Endothelial cell of umbilical vein (primary cell): ENCODE measurements around the gene GNAQ. TPM values are rescaled to one million over a fixed set of nuclear protein-coding genes. Genes with fewer than 3 reads are reported as not detected.
A peak's percentile ranks its signal among the peaks of the same experiment; 100 is the strongest.

Source experiments
- BruUV-seq: library from RNA; stranded (reverse); fragments of 400-500 nt; replicated peaks from 2 replicates; lab custom pipeline; 2021; lab: Mats Ljungman, UMichigan
- CTCF ChIA-PET: fragments of 300-600, 350-600 bp; sonication (Branson Sonifier 250); formaldehyde crosslinking; loops from one replicate; lab custom pipeline; 2021; ENCODE audit warnings: antibody characterized with exemption, inconsistent platforms; lab: Charles Lee
- POLR2A ChIA-PET: fragments of 300-600, 350-600 bp; sonication (Branson Sonifier 250); formaldehyde crosslinking; loops from one replicate; lab custom pipeline; 2021; ENCODE audit warnings: antibody characterized with exemption, inconsistent platforms; lab: Charles Lee
- DNase-seq: peaks from one replicate; pipeline ENCODE4 v3.0.0-alpha.2; 2011; ENCODE audit warnings: low read depth, low spot score
- FAIRE-seq: peaks from 2 replicates; lab custom pipeline; 2011; peaks lifted over from hg19 to GRCh38; lab: Jason Lieb, UNC
- H2AFZ ChIP-seq: 2 replicates; pipeline ENCODE4 v1.6.0; 2012; ENCODE audit warnings: low read depth, low read length, control low read depth, inconsistent platforms
- H3K27ac ChIP-seq: 2 replicates; pipeline ENCODE4 v1.5.1; 2011; ENCODE audit warnings: low read depth, mild to moderate bottlenecking, control low read depth, low read length, moderate library complexity; ENCODE audit not compliant: insufficient read depth
- H3K27me3 ChIP-seq, 2 experiments: 2 replicates each; pipeline versions ENCODE4 v1.6.0 to v1.6.1; 2011; ENCODE audit warnings: low read length in 2 of 2, mixed read lengths in 1 of 2; ENCODE audit not compliant: control insufficient read depth in 2 of 2, insufficient read depth in 2 of 2
- H3K36me3 ChIP-seq, 2 experiments: 2 replicates in 1 of 2; 3 replicates in 1 of 2; pipeline ENCODE4 v1.5.1; 2011; ENCODE audit warnings: low read length in 2 of 2, mild to moderate bottlenecking in 1 of 2, moderate library complexity in 1 of 2; ENCODE audit not compliant: control insufficient read depth in 2 of 2, insufficient read depth in 2 of 2; ENCODE audit errors: extremely low read depth in 1 of 2
- H3K4me1 ChIP-seq: 3 replicates; pipeline ENCODE4 v1.5.1; 2011; ENCODE audit warnings: mild to moderate bottlenecking, low read length; ENCODE audit not compliant: control insufficient read depth, insufficient read depth; ENCODE audit errors: extremely low read depth
- H3K4me2 ChIP-seq: 2 replicates; pipeline ENCODE4 v1.6.1; 2011; ENCODE audit warnings: low read length, control low read depth, mixed read lengths; ENCODE audit not compliant: insufficient read depth
- H3K4me3 ChIP-seq, 3 experiments: fragments of 200-600 bp in 1 of 3; sonication (generic), shearing (Covaris generic) in 1 of 3; replicated peaks in 1 of 3; 2 replicates each; pipeline ENCODE4 v1.5.1; 2011 to 2016; ENCODE audit warnings: control low read depth in 3 of 3, low read length in 3 of 3, mild to moderate bottlenecking in 2 of 3, inconsistent platforms in 1 of 3, low read depth in 1 of 3, moderate library complexity in 1 of 3; ENCODE audit not compliant: insufficient read depth in 1 of 3
- H3K79me2 ChIP-seq: 2 replicates; pipeline ENCODE4 v1.6.0; 2012; ENCODE audit warnings: low read length, inconsistent platforms; ENCODE audit not compliant: control insufficient read depth, insufficient read depth
- H3K9ac ChIP-seq: replicated peaks from 2 replicates; pipeline ENCODE3; 2011; ENCODE audit warnings: low read length, control low read depth; ENCODE audit not compliant: insufficient read depth; ENCODE audit errors: extremely low read depth
- H3K9me1 ChIP-seq: replicated peaks from 3 replicates; pipeline ENCODE4 v1.6.0; 2011; ENCODE audit warnings: mild to moderate bottlenecking, low read length; ENCODE audit not compliant: control insufficient read depth, insufficient read depth; ENCODE audit errors: extremely low read depth
- H3K9me3 ChIP-seq: replicated peaks from 2 replicates; pipeline ENCODE4 v1.5.1; 2012; ENCODE audit warnings: low read length, inconsistent platforms; ENCODE audit not compliant: control insufficient read depth, insufficient read depth
- H4K20me1 ChIP-seq: replicated peaks from 2 replicates; pipeline ENCODE3; 2011; ENCODE audit warnings: mild to moderate bottlenecking, low read length; ENCODE audit not compliant: control insufficient read depth, insufficient read depth; ENCODE audit errors: extremely low read depth
- CTCF ChIP-seq, 2 donors: IDR thresholded peaks; 1 replicate in 1 of 2; 2 replicates in 1 of 2; pipeline ENCODE4 v1.5.1; 2011; ENCODE audit warnings: low read length in 2 of 2, mild to moderate bottlenecking in 2 of 2, moderate library complexity in 2 of 2, control low read depth in 1 of 2, inconsistent platforms in 1 of 2, low read depth in 1 of 2; ENCODE audit not compliant: insufficient read depth in 1 of 2; ENCODE audit errors: extremely low read depth in 1 of 2
- EZH2 ChIP-seq: IDR thresholded peaks from 2 replicates; pipeline ENCODE4 v1.6.1; 2012; ENCODE audit warnings: borderline replicate concordance, low read depth, mild to moderate bottlenecking, moderate library complexity, low read length, inconsistent platforms; ENCODE audit not compliant: severe bottlenecking
- FOS ChIP-seq: IDR thresholded peaks from 2 replicates; pipeline ENCODE4 v1.6.1; 2011; ENCODE audit warnings: mild to moderate bottlenecking, low read length, moderate library complexity, borderline replicate concordance; ENCODE audit not compliant: insufficient read depth
- GATA2 ChIP-seq: IDR thresholded peaks from 2 replicates; pipeline ENCODE4 v1.7.0; 2011; ENCODE audit warnings: low read depth, mild to moderate bottlenecking, moderate library complexity, mixed read lengths, low read length; ENCODE audit not compliant: insufficient read length, insufficient read depth
- JUN ChIP-seq: IDR thresholded peaks from 2 replicates; pipeline ENCODE4 v1.6.1; 2011; ENCODE audit warnings: borderline replicate concordance, low read depth; ENCODE audit not compliant: insufficient read length, insufficient read depth
- MAX ChIP-seq: IDR thresholded peaks from 2 replicates; pipeline ENCODE4 v1.6.1; 2011; ENCODE audit not compliant: insufficient read depth, insufficient read length
- MYC ChIP-seq: IDR thresholded peaks from one replicate; pipeline ENCODE4 v1.6.1; 2011; ENCODE audit warnings: mild to moderate bottlenecking, low read depth, low read length
- POLR2A ChIP-seq: IDR thresholded peaks from 2 replicates; pipeline ENCODE4 v1.6.1; 2012; ENCODE audit warnings: low read depth, mild to moderate bottlenecking, control low read depth, low read length
- POLR2AphosphoS5 ChIP-seq: IDR thresholded peaks from 2 replicates; pipeline ENCODE4 v1.6.1; 2012; ENCODE audit warnings: low read depth, mild to moderate bottlenecking, control low read depth, low read length, moderate library complexity; ENCODE audit not compliant: insufficient read depth
- dilution Hi-C: fragments of 300-500 bp; cut with MboI; formaldehyde crosslinking; loops from one replicate; pipeline ENCODE4 v1.15.0; 2019; ENCODE audit warnings: low sequenced_read_pairs; ENCODE audit not compliant: extremely low pct_ligation_motif_present
- intact Hi-C: fragments of 100-400 bp; cut with micrococcal nuclease; formaldehyde crosslinking; loops from one replicate; pipeline ENCODE4 v1.10.0; 2022
- polyA plus RNA-seq, 4 experiments: library from polyadenylated mRNA; depleted of rRNA in 3 of 4; stranded (reverse) in 3 of 4; unstranded in 1 of 4; fragments of >200 nt; gene quantifications; 2 replicates each; pipeline versions ENCODE4 v1.2.1 to v1.2.3, GENCODE V29; 2011 to 2012; ENCODE audit warnings: missing spikeins in 1 of 4
- total RNA-seq: library from RNA; stranded (reverse); gene quantifications from 2 replicates; pipeline ENCODE4 v1.2.3, GENCODE V29; 2021

Gene GNAQ
- total and polyA plus RNA-seq, 2 donors (not counting 3 experiments of a cell fraction or from before 2014, with no cell fraction given): 26.1 to 67.3 TPM

GRCh38 chr9:77819657-77820056 is 212.0 kb downstream of the GNAQ start:
- POLR2A ChIA-PET: no interaction called here
- peak; percentile 44 for DNase-seq
- no TSS peak for BruUV-seq
- peaks cover 3% of the 10 kb centered on the region for H4K20me1 ChIP-seq
- H2AFZ ChIP-seq: no peak overlapping the region
- no peaks in the 10 kb centered on the region for H3K9me1 ChIP-seq
- no peak overlapping the region for H3K4me3 ChIP-seq
- CTCF ChIA-PET: interaction anchor here (0.7 to 1.6 kb wide), 5 partner anchors 17 to 154 kb away, joined by 3 to 4 read pairs (median 3); no protein-coding TSS in a partner anchor
- peaks cover 28% of the 10 kb centered on the region for H3K4me1 ChIP-seq
- H3K27me3 ChIP-seq: no peaks in the 10 kb centered on the region
- no peak overlapping the region for H3K4me2 ChIP-seq
- no peak for FAIRE-seq
- TF ChIP-seq CTCF (IDR thresholded peaks at IDR 0.05; ENCODE audit: extremely low read depth in 1 of 2, insufficient read depth in 1 of 2, low read depth in 1 of 2, low read length in 2 of 2) (no peak), GATA2 (no peak), POLR2A (no peak), FOS (no peak), JUN (no peak), EZH2 (no peak), MYC (no peak), POLR2AphosphoS5 (no peak), MAX (no peak)
- H3K9ac ChIP-seq: no peak overlapping the region
- no peaks in the 10 kb centered on the region for H3K36me3 ChIP-seq
- H3K27ac ChIP-seq: no peak overlapping the region
- no peaks in the 10 kb centered on the region for H3K9me3 ChIP-seq
- intact Hi-C loops (loop anchor here (2.0 kb wide), 1 partner anchor 21 kb away; no protein-coding TSS in a partner anchor), dilution Hi-C loops (no loop called here)
- H3K79me2 ChIP-seq: no peaks in the 10 kb centered on the region
